SK-N-DZ (cell line): ENCODE measurements around the gene FCER1G.
"Not testable (repeated sequence)": the region's sequence is repeated elsewhere in the genome, so short reads cannot be mapped to it uniquely, and the experiment has no call there.

ENCODE experiments used
- DNase-seq: peaks from one replicate; pipeline ENCODE4 v3.0.0-alpha.2; 2015; ENCODE audit warnings: low spot score

The FCER1G gene

GRCh38 chr1:161229896-161230295 lies 14.8 kb downstream of the FCER1G start:
- DNase-seq = no peak

- no peak for DNase-seq
Observed at GRCh38 chr1:161230762-161231161, 15.7 kb downstream of the FCER1G start.

GRCh38 chr1:161233102-161233501 lies 18.0 kb downstream of the FCER1G start:
- DNase-seq = no peak

- DNase-seq = no peak
Observed at GRCh38 chr1:161235957-161236775, 21.1 kb downstream of the FCER1G start.

GRCh38 chr1:161238039-161238473 lies 23.0 kb downstream of the FCER1G start, which contains the start of gene NR1I3:
TSS of gene NR1I3 (minus strand) at chr1:161238203. CDS start at chr1:161236565, 1,638 bp downstream.
- no peak for DNase-seq

GRCh38 chr1:161241682-161242081 lies 26.6 kb downstream of the FCER1G start:
- DNase-seq = no peak

- DNase-seq = no peak
Observed at GRCh38 chr1:161242313-161242712, 27.2 kb downstream of the FCER1G start.

GRCh38 chr1:161244888-161245287 lies 29.8 kb downstream of the FCER1G start:
- DNase-seq = no peak

GRCh38 chr1:161250100-161250499 lies 35.0 kb downstream of the FCER1G start:
- DNase-seq = not testable (repeated sequence)

- no peak for DNase-seq
Observed at GRCh38 chr1:161250829-161251228, 35.7 kb downstream of the FCER1G start.

- no peak for DNase-seq
Observed at GRCh38 chr1:161251579-161251978, 36.5 kb downstream of the FCER1G start.

- DNase-seq = not testable (repeated sequence)
Observed at GRCh38 chr1:161255302-161255701, 40.2 kb downstream of the FCER1G start.

- DNase-seq = not testable (repeated sequence)
Observed at GRCh38 chr1:161255955-161256520, 40.9 kb downstream of the FCER1G start.

GRCh38 chr1:161257109-161257508 lies 42.0 kb downstream of the FCER1G start:
- not testable (repeated sequence) for DNase-seq

GRCh38 chr1:161258439-161259344 lies 43.6 kb downstream of the FCER1G start, which contains the start of gene PCP4L1:
TSS of gene PCP4L1 (plus strand) at chr1:161258745. CDS start at chr1:161258975, 230 bp downstream.
- peak; percentile 87 for DNase-seq

GRCh38 chr1:161259345-161259702 lies 44.2 kb downstream of the FCER1G start:
- DNase-seq = no peak

GRCh38 chr1:161259765-161260164 lies 44.7 kb downstream of the FCER1G start:
- DNase-seq = no peak

- DNase-seq = no peak
Observed at GRCh38 chr1:161260376-161261260, 45.5 kb downstream of the FCER1G start.

- no peak for DNase-seq
Observed at GRCh38 chr1:161261261-161262235, 46.5 kb downstream of the FCER1G start.

GRCh38 chr1:161265305-161265704 lies 50.2 kb downstream of the FCER1G start:
- no peak for DNase-seq
